CD4-positive, alpha-beta T cell treated with Interleukin-4 for 4 hours (primary cell): ENCODE data around the gene RNPEPL1.

ENCODE experiments used
- DNase-seq: peaks from one replicate; pipeline ENCODE4 v3.0.0-alpha.2; 2020

RNPEPL1 gene

GRCh38 chr2:240593026-240593702, 24.9 kb downstream of the RNPEPL1 start:
- no peak for DNase-seq

- DNase-seq, result no peak
Measured at GRCh38 chr2:240593703-240594451, 25.6 kb downstream of the RNPEPL1 start.

- DNase-seq, result no peak
Measured at GRCh38 chr2:240594511-240595380, 26.5 kb downstream of the RNPEPL1 start.

- DNase-seq, result peak; percentile 20
Measured at GRCh38 chr2:240595381-240596079, 27.2 kb downstream of the RNPEPL1 start.

- no peak for DNase-seq
Measured at GRCh38 chr2:240596080-240596460, 27.8 kb downstream of the RNPEPL1 start.

GRCh38 chr2:240596491-240596931, 28.2 kb downstream of the RNPEPL1 start:
- DNase-seq, result no peak

GRCh38 chr2:240597054-240597418, 28.8 kb downstream of the RNPEPL1 start:
- no peak for DNase-seq

- DNase-seq, result no peak
Measured at GRCh38 chr2:240597419-240598181, 29.3 kb downstream of the RNPEPL1 start.

GRCh38 chr2:240598311-240598911, 30.1 kb downstream of the RNPEPL1 start:
- no peak for DNase-seq

GRCh38 chr2:240599141-240599583, 30.9 kb downstream of the RNPEPL1 start:
- DNase-seq, result no peak

- no peak for DNase-seq
Measured at GRCh38 chr2:240600451-240600961, 32.2 kb downstream of the RNPEPL1 start.

- no peak for DNase-seq
Measured at GRCh38 chr2:240601061-240601830, 33.0 kb downstream of the RNPEPL1 start.

- DNase-seq, result no peak
Measured at GRCh38 chr2:240601831-240602160, 33.5 kb downstream of the RNPEPL1 start.

- DNase-seq, result no peak
Measured at GRCh38 chr2:240602266-240603050, 34.2 kb downstream of the RNPEPL1 start.

GRCh38 chr2:240603081-240603835, 35.0 kb downstream of the RNPEPL1 start:
- no peak for DNase-seq

GRCh38 chr2:240603846-240604245, 35.6 kb downstream of the RNPEPL1 start:
- no peak for DNase-seq

GRCh38 chr2:240604291-240604938, 36.1 kb downstream of the RNPEPL1 start:
- DNase-seq, result no peak

- no peak for DNase-seq
Measured at GRCh38 chr2:240604939-240605716, 36.8 kb downstream of the RNPEPL1 start.
